ENCODE results near the gene CATSPER4.
A peak's percentile ranks its signal among the peaks of the same experiment; 100 is the strongest.
"Not testable (repeated sequence)": the region's sequence is repeated elsewhere in the genome, so short reads cannot be mapped to it uniquely, and the experiment has no call there.

Gene CATSPER4

GRCh38 chr1:26220199-26220912 lies 30.0 kb downstream of the CATSPER4 start:
- Mint-ChIP-seq H3K4me3 (no peak overlapping the region), H3K27ac (no peak overlapping the region), H3K4me1 (no peaks in the 10 kb centered on the region), H3K9me3 (no peaks in the 10 kb centered on the region), H3K36me3 (ENCODE audit: low read depth) (no peaks in the 10 kb centered on the region), H3K27me3 (ENCODE audit: low read depth) (peaks cover 28% of the 10 kb centered on the region)
- no peak for TF ChIP-seq CTCF (IDR thresholded peaks at IDR 0.05; ENCODE audit: unreplicated experiment in 3 of 3)

GRCh38 chr1:26221094-26221493 lies 30.7 kb downstream of the CATSPER4 start:
- no peak overlapping the region for H3K27ac Mint-ChIP-seq
- H3K4me3 Mint-ChIP-seq: no peak overlapping the region
- no peak for TF ChIP-seq CTCF (IDR thresholded peaks at IDR 0.05; ENCODE audit: unreplicated experiment in 3 of 3)
- peaks cover 6% of the 10 kb centered on the region for H3K4me1 Mint-ChIP-seq
- H3K27me3 Mint-ChIP-seq (ENCODE audit: low read depth): peaks cover 36% of the 10 kb centered on the region
- H3K9me3 Mint-ChIP-seq: no peaks in the 10 kb centered on the region
- H3K36me3 Mint-ChIP-seq (ENCODE audit: low read depth): no peaks in the 10 kb centered on the region

GRCh38 chr1:26224606-26225005 lies 34.2 kb downstream of the CATSPER4 start:
- Mint-ChIP-seq H3K27me3 (ENCODE audit: low read depth) (peaks cover 50% of the 10 kb centered on the region), H3K27ac (no peak overlapping the region)

GRCh38 chr1:26225033-26225831 lies 34.8 kb downstream of the CATSPER4 start:
- Mint-ChIP-seq H3K27me3 (ENCODE audit: low read depth) (peaks cover 48% of the 10 kb centered on the region), H3K4me3 (peak overlapping the region; percentile 78 to 79 (median 78)), H3K4me1 (peaks cover 6% of the 10 kb centered on the region), H3K36me3 (ENCODE audit: low read depth) (no peaks in the 10 kb centered on the region), H3K9me3 (no peaks in the 10 kb centered on the region), H3K27ac (peak overlapping the region in 1 of 3 experiments; percentile 13)
- TF ChIP-seq CTCF (IDR thresholded peaks at IDR 0.05; ENCODE audit: unreplicated experiment in 3 of 3): no peak

More at GRCh38 chr1:26224606-26225005, 34.2 kb downstream of the CATSPER4 start:
- no peaks in the 10 kb centered on the region for H3K36me3 Mint-ChIP-seq (ENCODE audit: low read depth)
- TF ChIP-seq CTCF (IDR thresholded peaks at IDR 0.05; ENCODE audit: unreplicated experiment in 3 of 3): no peak
- peaks cover 6% of the 10 kb centered on the region for H3K4me1 Mint-ChIP-seq
- peak overlapping the region in 2 of 3 experiments; percentile 8 to 15 for H3K4me3 Mint-ChIP-seq
- no peaks in the 10 kb centered on the region for H3K9me3 Mint-ChIP-seq

- not testable (repeated sequence) for H3K36me3 Mint-ChIP-seq (ENCODE audit: low read depth); H3K9me3 Mint-ChIP-seq; H3K27ac Mint-ChIP-seq; H3K4me3 Mint-ChIP-seq
- Mint-ChIP-seq H3K27me3 (ENCODE audit: low read depth) (peaks cover 22% of the 10 kb centered on the region), H3K4me1 (peaks cover 14% of the 10 kb centered on the region)
Observed at GRCh38 chr1:26230682-26231081, 40.3 kb downstream of the CATSPER4 start.

GRCh38 chr1:26233903-26234643 lies 43.7 kb downstream of the CATSPER4 start, which contains the start of gene CEP85:
Gene CEP85, plus strand, starts transcription at chr1:26234200. Its CDS starts 5,584 bp downstream, at chr1:26239784.
- peaks cover 3% of the 10 kb centered on the region for H3K27me3 Mint-ChIP-seq (ENCODE audit: low read depth)
- peak; percentile 71 to 86 (median 83) for TF ChIP-seq CTCF (IDR thresholded peaks at IDR 0.05; ENCODE audit: unreplicated experiment in 3 of 3)
- no peaks in the 10 kb centered on the region for H3K36me3 Mint-ChIP-seq (ENCODE audit: low read depth)
- peak within 1 kb of the TSS; percentile 72 to 95 (median 95) for H3K27ac Mint-ChIP-seq
- peaks cover 19% of the 10 kb centered on the region for H3K4me1 Mint-ChIP-seq
- H3K4me3 Mint-ChIP-seq: peak within 1 kb of the TSS; percentile 93 to 98 (median 98)
- no peaks in the 10 kb centered on the region for H3K9me3 Mint-ChIP-seq
